Epithelial cell of esophagus (primary cell): ENCODE results near the gene SNRNP40.

ENCODE experiments used
- DNase-seq: peaks from one replicate; pipeline ENCODE4 v3.0.0; 2010; ENCODE audit warnings: low read depth
- H3K4me3 ChIP-seq: 2 replicates; pipeline ENCODE4 v1.5.1; 2011; ENCODE audit warnings: mild to moderate bottlenecking, low read length, control low read depth
- CTCF ChIP-seq: IDR thresholded peaks from 2 replicates; pipeline ENCODE4 v1.5.1; 2011; ENCODE audit warnings: low read depth, mild to moderate bottlenecking, low read length, control low read depth, inconsistent platforms; ENCODE audit not compliant: insufficient read depth; ENCODE audit errors: missing control alignments

Gene SNRNP40

GRCh38 chr1:31324992-31325391, 28.4 kb upstream of the SNRNP40 start:
- DNase-seq = no peak
- no peak overlapping the region for H3K4me3 ChIP-seq
- no peak for TF ChIP-seq CTCF

- TF ChIP-seq CTCF = no peak
- no peak overlapping the region for H3K4me3 ChIP-seq
- DNase-seq = no peak
Measured at GRCh38 chr1:31324093-31324492, 27.5 kb upstream of the SNRNP40 start.

- H3K4me3 ChIP-seq = no peak overlapping the region
- TF ChIP-seq CTCF = no peak
- no peak for DNase-seq
Measured at GRCh38 chr1:31318146-31318545, 21.6 kb upstream of the SNRNP40 start.

GRCh38 chr1:31315902-31316301, 19.3 kb upstream of the SNRNP40 start:
- DNase-seq = no peak
- no peak for TF ChIP-seq CTCF

GRCh38 chr1:31310198-31310597, 13.6 kb upstream of the SNRNP40 start:
- TF ChIP-seq CTCF = no peak
- no peak for DNase-seq
- H3K4me3 ChIP-seq = no peak overlapping the region

More at GRCh38 chr1:31315902-31316301, 19.3 kb upstream of the SNRNP40 start:
- H3K4me3 ChIP-seq = no peak overlapping the region

GRCh38 chr1:31308036-31308435, 11.4 kb upstream of the SNRNP40 start:
- TF ChIP-seq CTCF = no peak
- no peak for DNase-seq
- no peak overlapping the region for H3K4me3 ChIP-seq

GRCh38 chr1:31306278-31306677, 9.7 kb upstream of the SNRNP40 start:
- no peak overlapping the region for H3K4me3 ChIP-seq
- peak; percentile 93 for DNase-seq
- TF ChIP-seq CTCF = no peak
